NCI-H2196 treated with DMSO at 0.1 percent for 48 hours (cell line): Measurements from ENCODE around the gene FAM156A.
"Not testable (repeated sequence)": the region's sequence is repeated elsewhere in the genome, so short reads cannot be mapped to it uniquely, and the experiment has no call there.

ENCODE experiments used
- DNase-seq: peaks from one replicate; lab custom pipeline; 2025; ENCODE audit not compliant: unreplicated experiment; lab: John Stamatoyannopoulos, UW

The FAM156A gene, protein sequence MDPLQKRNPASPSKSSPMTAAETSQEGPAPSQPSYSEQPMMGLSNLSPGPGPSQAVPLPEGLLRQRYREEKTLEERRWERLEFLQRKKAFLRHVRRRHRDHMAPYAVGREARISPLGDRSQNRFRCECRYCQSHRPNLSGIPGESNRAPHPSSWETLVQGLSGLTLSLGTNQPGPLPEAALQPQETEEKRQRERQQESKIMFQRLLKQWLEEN

DNA sequence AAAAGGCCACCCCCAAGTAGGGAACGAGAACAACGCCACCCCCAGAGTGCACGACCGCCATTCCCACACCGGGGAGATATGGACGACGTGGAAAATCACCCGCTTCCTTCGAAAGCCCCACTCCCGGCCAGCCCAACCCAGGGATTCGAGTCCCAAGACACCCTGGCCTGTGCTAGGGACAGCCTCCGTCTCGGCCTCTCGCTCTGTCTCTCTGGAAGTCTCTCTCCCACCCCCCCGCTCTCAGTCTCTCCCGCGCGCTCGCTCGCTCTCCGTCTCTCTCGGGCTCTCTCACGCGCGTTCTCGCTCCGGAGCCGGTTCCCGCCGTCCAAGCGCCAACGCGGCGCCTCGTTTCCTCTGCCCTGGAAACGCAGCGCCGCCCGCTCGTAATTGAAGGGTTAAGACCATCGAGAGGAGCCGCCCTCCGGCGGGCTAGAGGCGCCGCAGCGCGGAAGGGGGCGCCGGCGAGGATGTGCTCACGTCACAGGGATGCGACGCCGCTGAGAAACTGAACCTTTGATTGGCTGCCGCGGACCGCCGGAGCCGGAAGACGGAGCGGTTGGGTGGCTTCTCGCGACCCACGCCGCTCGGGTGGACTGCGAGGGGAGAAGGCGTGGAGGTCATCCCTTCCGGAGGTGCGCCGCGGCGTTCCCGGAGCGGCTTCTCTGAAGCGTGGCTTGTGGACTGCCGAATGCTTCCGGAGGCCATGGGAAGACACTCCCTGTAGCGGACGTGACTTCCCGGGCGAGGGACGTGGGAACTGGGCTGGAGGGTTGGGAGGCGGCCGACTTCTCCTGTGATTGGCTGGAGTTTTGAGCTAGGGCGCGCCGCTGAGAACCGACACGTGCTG lies at the start of gene FAM156A:
FAM156A (minus strand) TSS at position 406 of the 847 bp plus-strand sequence. CDS start 9,930 bp downstream, outside the sequence.
- not testable (repeated sequence) for DNase-seq

DNA sequence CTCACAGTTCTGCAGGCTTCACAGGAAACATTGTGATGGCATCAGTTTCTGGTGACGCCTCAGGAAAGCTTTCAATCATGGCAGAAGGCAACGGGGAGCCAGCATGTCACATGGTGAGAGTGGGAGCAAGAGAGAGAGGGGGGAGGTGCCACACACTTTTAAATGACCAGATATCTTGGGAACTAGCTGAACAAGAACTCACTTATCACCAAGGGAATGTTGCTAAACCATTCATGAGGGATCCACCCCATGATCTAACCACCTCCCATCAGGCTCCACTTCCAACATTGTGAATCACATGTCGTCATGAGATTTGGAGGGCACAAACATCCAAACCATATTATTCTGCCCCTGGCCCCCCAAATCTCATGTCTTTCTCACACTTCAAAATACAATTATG lies 47.0 kb upstream of the FAM156A start:
- no peak for DNase-seq

DNA sequence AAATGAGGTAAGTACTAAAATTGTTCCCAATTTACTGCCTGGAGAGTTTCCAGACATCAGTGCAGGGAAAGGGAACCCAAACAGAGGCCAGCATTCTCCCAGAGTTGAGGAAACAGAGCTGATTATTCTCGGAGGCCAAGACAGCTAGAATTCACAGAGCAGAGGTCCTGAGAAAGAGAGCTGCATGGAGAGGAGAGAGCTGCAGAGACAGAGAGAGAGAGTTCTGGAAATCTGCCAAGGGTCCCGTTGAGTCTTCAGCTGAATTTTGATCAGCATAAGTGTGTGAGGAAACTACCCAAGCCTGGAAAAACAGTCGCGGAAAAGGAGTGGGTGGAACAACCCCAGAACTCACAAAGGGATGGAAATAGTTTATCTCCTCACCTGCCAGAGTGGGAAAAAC lies 46.5 kb upstream of the FAM156A start:
- DNase-seq, result no peak

DNA sequence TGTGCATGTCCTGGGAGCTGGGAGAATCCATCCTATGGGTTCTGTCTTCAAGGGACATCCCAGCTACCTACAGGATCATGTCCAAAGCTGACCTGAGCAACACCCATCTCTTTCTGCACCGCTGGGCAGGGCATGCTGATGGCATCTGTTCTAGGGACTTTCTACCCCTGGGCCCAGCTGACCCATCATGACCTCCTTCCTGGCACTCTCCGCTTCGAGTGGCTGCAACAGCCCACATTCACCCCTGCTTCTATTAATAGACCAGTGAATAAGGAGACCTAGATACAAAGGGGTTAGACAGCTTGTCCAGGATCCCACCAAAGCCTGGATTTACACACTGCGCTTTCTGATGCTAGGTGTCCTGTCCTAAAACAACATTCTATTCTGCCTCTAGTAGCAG lies 45.7 kb upstream of the FAM156A start:
- DNase-seq, result no peak

DNA sequence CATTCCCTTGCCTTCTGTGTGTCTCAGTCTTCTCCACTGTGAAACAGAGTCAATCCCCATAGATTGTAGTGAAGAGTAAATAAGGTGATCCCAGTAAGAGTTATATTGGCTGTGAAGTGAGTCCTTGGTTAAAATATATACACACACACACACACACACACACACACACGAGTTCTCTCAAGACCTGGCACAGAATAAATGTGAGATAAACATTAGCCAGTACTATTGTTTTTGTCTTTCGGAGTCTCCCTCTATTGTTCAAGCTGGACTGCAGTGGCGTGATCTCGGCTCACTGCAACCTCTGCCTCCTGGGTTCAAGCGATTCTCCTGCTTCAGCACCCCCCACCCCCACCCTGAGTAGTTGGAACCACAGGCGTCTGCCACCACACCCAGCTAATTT lies 44.8 kb upstream of the FAM156A start:
- no peak for DNase-seq

DNA sequence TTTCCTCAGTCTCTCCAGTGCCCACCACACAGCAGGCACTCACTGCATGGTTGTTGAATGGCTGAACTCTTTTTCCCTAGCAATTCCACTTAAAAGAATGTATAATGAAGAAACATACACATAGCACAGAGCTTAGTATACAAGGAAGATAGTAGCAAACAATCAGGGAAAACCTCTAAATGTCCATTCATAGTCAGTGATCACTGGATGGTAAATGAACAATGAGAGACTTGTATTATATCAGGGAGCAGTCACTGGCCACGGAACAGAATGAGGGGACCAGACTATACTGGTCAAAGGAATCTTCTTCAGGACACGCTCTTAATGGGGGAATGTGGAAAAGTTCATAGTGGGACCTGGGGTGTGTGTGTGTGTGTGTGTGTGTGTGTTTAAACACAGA lies 43.6 kb upstream of the FAM156A start:
- DNase-seq, result no peak

DNA sequence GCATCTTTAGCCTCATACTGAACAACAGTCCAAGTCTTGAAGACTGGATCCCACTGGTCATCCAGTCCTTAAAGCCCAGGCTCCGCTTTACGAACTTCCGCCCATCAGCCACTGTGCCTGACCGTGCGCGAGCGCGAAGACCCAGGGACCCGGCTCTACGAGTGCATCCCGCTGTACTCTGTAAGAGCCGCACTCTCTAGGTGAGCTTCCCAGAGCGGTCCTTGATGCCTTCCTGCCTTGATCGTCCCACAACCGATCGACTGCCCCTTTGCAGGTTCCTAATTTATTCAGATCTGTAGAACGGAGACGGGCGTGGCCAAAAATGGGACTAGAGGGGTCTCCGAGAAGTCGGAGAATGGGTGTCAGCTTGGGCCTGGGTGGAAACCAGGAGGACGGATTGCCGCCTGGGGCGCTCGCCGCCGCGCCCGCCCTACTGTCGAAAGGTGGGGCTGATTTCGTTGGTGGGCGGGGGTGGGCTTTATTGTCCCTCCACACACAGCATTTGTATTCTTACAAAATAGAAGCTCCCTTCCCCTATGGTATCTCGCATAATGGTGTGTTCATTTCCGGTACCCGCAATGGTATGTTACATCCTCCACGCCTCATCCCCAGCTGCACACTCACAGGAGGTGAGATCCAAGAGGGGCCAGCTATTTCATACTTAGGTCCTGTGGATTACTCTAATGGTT lies 42.3 kb upstream of the FAM156A start:
- no peak for DNase-seq

DNA sequence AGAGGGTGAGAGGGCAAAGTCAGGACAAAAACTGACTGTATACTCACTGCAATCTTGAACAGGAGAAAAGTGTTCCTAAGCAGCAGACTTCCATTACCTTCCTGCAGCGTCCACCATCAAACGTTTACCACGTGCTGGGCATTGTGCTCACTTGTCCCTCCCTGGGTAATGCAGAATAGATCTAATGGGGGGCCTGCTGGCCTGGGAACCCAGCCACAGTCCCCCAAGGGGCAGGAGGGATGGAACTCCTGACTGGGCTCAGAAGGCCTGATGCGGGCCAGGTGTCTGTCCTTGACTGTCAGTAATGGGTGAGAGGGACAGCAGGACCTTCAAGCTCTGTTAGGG lies 37.6 kb upstream of the FAM156A start:
- DNase-seq, result no peak

DNA sequence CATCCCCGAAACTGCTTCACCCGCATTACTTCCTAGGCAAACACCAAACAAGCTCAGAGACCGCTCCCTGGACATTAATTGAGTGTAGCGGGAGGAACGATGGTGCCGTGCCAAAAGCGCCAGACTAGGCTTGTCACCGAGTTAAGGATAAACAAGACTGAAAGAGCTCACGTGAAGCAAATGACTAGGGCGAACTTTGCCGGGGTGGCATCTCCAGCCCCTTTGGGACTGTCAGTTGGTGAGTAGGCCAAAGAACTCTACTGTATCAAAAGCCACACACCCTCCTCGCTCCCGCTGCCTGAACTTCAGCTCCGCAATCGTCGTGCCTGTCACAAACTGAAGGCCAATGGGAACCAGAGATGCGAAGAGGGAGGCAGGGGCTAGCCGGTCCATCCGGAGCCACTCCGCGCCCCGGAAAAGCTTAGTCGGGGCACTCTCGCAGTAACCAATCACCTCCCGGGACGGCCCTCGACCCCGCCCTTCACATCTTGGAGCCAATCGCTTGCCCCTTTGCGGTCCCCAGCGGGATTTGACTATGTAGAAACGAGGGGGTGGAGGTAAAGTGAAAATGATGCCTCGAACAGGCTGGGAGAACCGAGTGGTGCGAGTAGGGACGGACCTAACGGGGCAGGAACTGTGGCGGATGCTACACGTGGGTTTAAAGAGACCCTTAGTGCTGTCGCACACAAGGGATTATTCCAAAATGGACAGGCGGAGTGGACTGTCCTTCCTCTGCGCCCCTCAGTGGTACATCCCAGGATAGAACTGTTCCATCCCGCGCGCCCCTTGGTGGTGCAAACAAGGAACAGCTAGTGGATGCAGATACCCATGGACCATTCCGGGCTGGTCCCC lies 37.0 kb upstream of the FAM156A start:
- peak; percentile 82 for DNase-seq

DNA sequence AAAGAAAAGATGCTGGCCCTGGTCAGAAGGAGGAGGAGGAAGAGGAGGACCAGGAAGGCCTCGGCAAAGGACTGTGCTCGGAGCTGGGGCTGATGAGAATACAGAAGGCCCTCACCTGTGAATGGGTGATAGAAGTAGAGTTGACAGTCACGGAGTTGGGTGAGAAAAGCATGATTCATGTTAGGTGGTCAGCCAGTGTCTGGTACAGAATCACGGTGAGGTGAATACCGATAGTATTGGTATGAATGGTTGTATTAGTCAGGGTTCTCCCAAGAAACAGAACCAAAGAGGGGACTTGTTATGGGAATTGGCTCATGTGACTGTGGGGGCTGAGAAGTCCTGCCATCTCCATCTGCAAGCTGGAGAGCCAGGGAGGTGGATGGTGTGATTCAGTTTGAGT lies 32.5 kb upstream of the FAM156A start:
- no peak for DNase-seq

DNA sequence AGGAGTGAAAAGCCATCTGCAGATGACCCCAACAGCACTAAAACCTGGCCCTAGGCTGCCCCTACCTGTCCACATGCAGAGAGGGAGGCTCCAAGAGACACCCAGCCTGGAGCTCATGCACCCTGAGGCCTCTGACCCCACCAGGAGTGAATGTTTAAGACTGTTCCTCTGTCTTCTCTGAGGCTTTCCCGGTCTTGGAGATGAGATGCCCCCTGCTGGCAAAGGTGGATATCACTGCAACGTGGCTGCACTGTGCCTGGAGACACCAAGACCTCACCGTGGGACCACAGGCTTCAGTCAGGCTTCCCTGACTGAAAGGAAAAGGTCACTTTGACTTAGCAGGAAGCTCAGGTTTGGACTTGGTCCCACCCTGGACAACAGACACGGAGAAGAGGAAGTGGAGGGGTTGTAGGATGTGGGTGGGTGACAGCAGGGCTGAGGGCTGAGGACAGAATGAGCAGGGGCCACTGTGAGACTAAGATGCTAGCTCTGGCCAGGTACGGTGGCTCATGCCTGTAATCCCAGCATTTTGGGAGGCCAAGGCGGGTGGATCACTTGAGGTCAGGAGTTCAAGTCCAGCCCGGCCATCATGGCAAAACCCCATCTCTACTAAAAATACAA lies 31.8 kb upstream of the FAM156A start:
- DNase-seq, result not testable (repeated sequence)

DNA sequence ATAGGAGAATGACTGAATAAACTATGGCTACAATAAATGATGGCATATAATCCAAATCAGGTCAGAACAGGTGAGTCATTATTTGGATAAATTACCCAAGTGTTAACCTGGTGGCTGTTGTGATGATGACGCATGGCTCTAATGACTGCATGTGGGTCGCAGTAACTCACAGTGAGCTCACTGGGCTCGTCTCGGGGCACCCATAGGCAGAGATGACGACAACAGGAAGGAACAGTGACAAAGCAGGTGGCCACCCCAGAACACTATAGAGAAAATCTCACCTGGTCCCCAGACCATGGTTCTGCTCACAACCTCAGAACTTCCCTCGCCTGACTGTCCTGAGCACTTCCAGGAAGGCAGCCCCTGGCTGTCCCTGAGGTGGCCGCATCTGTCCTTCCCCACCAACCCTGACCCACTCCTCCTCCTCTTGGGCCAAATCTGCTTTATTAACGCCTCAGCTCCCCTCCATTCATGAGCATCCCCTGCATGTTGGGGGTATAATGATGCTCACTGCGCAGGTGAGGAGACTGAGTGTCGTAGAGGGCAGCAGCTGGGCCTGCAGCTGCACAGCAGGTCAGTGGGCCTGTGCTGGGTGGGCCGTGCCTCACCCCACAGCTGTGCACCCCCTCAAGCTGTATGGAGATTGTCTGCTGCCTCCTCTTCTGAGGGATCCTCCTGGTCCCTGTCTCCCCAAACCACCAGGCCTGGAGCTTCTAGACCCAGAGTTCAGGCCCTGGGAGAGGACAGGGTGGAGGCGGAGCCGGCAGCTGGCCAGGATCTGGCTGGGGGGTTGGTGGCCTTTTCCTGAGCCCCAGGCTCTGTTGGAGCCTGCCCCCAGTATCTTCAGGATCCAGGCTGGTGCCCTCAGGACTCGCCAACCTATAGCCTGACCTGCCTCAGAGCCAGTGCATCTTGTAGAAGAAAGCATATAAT lies 30.9 kb upstream of the FAM156A start:
- no peak for DNase-seq

DNA sequence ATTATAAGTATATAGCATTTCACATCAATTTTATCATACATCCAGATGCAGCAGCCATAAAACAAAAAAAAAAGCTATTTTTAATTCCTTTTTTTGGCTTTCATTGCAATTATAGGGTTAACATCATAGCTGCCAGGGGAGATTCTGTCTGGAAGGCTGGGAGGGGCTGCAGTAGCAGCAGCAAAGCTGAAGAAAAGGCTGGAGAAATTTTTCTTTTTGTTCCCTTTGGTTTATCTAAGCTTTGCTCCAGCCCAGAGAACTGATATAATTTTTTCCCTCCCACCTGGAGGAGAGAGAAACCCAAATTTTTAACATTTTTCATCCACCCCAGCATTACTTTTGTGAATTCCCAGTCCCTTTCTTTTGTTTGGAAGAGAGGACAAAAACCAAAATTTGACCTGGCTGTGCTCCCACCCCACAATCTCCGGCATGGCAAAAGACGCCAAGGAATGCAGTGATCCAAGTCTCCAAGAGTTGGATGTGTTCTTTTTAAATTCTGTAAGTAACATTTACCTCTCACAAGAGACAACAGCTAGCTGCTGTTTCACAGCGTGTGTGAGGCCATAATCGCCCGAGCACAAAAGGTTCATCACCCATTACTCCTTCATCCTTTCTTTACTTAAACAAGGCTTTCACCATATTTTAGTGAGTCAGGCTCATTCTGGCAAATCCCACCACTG lies 25.1 kb upstream of the FAM156A start:
- DNase-seq, result no peak

DNA sequence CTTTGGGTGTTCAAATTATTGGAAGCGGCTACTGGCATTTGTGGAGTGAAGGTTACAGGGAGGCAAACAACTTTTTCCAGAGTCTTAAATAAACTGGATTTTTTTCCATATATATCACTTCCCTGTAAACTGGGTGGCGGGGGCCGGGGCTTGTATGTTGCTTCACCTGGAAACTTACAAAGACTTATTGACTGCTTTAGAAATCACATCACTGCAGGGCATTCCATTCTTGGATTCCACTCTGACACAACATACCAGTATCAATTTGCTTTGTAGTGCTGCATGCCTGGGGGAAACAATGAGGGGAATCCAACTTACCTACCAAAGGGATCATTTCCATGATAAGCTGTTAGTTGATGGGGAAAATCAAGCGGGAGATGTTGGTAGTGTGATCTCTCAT lies 21.7 kb upstream of the FAM156A start:
- no peak for DNase-seq

DNA sequence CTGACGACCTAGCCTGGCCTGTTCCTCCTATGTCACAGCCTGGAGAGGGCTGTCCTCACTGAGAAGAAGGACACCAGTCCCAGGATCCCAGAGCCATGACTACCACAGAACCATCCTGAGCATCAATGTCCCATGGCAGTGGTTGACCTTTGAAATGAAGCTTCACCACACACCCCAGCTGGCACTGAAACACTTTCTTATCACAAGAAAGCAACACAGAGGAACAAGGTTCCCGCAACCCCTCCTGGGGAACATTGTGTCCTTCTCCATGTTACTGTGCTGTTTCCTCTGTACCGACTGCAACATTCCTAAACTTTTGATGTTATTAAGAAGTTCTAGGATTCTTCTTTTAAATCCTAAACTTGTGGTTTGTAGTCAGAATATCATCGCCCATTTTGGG lies 21.2 kb upstream of the FAM156A start:
- DNase-seq, result no peak

DNA sequence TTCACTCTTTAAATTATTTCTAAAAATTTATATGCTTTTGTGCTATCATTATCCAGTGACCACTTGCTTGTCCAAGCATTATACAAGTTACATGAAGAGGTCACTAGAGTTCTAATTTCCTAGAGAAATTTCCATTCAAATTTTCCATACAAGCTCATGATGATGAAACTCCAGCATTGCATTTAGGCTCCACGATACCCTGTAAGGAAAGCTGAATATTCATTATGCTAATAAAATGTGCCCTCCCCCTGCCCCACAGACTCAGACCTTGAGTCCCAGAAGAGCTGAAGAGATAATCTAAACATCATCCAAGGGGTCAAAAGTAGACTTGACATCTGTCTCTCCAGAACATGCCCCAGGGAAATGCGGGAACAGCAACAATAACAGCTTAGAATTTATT lies 19.6 kb upstream of the FAM156A start:
- no peak for DNase-seq

DNA sequence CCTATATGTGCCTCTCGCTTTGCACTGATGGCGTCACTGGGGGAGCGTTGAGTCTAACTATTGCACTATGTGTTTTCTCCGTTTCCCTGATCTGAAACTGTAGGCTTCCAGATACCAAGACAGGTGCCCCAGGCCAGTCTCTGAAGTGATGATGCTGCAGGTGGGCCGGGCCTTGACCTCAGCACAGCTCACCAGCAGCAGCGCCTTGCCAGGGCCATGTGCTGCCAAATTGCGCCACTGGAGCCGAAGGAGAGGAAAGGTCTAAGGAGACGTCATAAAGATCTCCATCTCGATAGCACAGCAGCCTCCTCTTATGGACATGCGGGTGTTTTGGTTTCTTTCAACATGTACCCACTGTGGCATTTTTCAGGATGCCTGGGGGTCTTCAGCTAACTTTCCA lies 17.3 kb upstream of the FAM156A start:
- not testable (repeated sequence) for DNase-seq

DNA sequence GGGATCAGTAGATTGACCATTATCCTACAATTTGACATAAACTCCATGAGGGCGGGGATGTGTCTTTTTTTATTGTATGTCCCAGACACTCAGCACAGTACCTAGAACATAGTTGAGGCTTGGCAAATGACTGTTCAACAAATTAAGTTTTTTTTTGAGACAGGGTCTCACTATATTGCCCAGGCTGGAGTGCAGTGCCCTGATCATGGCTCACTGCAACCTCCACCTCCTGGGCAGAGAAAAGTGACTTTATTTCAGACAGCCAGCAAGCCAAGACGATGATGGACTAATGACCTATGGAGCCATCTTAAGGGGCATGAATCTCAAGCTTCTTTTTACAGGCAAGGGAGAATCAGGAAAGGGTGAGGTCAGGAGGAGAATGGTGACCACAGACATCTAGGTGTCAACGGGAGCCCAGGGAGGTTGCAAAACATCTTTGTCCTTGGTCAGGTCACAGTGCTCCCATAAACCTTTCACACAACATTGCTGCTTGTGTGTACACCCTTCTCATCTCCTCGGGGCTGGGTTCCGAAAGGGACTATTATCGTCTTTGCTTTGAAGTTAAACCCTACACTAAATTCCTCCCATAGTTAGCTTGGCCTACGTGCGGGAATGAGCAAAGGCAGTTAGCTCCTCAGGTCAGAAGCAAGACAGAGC lies 16.1 kb upstream of the FAM156A start:
- DNase-seq, result not testable (repeated sequence)

DNA sequence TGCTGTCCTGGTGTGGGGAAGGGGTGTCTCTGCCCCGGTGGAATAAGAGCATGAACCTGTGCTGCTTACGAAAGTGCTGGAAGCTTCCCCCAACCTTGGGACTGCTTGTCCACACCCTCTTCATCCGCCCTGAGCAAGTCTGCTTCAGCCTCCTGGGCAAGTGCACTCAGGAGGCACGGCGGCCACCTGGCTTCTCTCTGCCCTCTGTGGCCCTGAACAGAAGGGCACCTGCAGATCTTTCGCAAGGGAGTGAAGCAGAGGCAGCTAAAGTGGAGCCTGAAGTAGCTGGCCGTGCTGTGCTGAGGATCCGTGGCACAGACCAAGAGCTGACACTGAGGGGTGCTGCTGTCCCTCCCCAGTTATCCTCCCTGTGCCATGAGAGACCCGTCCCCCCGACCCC lies 9.6 kb upstream of the FAM156A start:
- DNase-seq, result not testable (repeated sequence)
